C4-2B (cell line): ENCODE data around the gene ITGA11.

Experiments used
- H3K27ac ChIP-seq: fragments of 450-650 bp; 2 replicates; pipeline ENCODE4 v1.5.1; 2017
- CTCF ChIP-seq: fragments of 450-650 bp; conservative IDR thresholded peaks from 2 replicates; pipeline ENCODE4 v1.5.1; 2017; ENCODE audit warnings: mild to moderate bottlenecking
- ZFX ChIP-seq: fragments of 450-650 bp; IDR thresholded peaks from 2 replicates; pipeline ENCODE4 v1.6.1; 2017

ITGA11 gene

DNA sequence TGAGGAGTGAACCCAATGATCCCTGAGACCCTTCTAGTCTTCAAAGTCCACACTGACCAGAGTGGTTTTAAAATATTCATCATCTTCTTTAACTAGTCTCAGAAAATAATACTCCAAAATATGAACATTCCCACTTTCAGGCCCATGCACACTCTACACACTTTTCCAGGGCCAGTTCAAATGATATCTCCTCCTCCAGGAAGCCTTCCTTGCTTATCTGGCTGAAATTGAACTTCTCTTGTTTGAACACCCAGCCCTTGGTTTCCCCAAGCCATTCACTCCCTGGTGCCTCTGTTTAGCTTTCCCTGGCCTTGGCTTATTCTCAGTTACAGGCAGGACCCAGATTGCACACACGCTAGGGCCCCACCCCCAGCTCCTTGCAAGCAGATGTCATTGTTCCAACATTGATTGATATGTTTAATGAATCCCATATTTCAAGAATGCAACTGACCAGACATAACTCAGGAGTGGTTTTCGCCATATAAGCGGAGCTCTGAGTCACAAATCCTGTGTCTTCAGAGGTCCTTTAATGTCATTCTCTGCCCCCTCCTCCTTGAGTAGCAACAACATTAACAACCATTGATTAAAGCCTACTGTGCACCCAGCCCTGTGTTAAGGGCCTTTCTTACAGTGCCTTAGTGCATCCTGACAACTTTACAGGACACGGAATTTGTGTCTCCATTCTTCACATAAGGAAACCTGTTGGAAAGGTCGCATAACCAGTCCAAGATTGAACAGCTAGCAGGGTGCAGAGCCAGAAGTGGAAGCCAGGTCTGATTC is 2.1 kb downstream of the ITGA11 start:
- TF ChIP-seq ZFX (no peak), CTCF (no peak)
- H3K27ac ChIP-seq: no peak overlapping the region

DNA sequence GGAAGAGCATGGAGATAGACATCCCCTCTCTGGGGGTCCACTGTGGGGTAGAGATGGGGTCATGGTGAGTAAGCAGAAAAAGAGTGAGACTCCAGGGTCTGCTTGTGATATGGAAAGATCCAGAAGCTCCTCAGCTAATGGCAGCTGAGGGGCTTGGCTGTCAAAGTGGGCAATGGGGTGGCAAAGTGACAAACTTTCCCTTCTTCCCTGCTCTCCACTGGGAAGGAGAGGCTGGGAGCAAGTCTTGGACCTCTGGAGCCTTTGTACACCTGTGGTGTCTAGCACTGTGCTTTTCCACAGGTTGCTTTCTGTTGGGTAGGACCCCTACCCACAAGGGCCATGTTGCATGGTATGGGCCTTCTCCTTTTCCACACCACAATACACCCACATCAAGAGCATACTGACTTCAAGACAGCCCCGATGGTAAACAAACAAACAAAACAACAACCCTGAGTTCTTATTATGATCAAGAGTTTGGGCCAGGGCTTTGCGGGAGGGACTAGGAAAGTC is 3.5 kb downstream of the ITGA11 start:
- no peak overlapping the region for H3K27ac ChIP-seq
- TF ChIP-seq CTCF (no peak), ZFX (no peak)

DNA sequence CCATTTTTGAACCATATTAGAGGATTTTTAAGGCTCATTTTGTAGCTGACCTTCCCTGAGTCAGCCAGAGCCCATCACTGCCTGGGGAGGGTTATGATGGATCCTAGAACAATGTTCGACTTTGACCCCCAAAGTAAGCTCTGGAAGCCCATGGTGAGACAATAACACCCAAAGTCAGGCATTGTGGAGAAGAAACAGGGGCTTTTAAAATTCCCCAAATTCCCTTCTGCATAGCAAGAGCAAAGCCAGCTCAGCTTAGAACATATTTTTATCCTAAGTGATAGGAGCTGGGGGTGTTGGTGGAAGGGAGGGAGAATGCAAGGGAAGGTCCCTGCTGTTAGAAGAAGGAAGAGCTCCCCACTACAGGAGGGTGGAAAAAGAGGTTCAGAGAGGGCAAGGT is 4.0 kb downstream of the ITGA11 start:
- H3K27ac ChIP-seq: no peak overlapping the region
- TF ChIP-seq CTCF: no peak
- no peak for TF ChIP-seq ZFX

DNA sequence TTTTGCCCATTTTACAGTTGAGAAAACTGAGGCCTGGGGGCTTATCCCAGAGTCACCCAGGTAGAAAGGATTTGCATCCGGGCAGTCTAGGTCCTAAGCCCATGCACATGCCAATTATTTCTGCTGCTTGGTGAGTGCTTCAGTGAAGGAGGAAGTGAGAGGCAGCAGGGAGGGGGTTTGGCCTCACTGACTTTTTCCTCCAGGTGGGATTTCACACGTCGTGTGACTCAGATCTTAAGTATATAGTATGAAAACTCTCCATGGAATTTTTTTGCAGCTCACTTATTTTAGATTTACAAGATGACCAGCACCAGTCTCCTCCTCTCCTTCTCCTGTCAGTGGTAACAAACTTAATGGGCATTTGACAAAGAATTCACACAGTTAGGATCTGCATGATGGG is 4.6 kb downstream of the ITGA11 start:
- TF ChIP-seq CTCF (no peak), ZFX (no peak)
- H3K27ac ChIP-seq: no peak overlapping the region

- TF ChIP-seq ZFX (no peak), CTCF (no peak)
- no peak overlapping the region for H3K27ac ChIP-seq
These were observed 5.8 kb downstream of the ITGA11 start for GRCh38 chr15:68426116-68426515.

DNA sequence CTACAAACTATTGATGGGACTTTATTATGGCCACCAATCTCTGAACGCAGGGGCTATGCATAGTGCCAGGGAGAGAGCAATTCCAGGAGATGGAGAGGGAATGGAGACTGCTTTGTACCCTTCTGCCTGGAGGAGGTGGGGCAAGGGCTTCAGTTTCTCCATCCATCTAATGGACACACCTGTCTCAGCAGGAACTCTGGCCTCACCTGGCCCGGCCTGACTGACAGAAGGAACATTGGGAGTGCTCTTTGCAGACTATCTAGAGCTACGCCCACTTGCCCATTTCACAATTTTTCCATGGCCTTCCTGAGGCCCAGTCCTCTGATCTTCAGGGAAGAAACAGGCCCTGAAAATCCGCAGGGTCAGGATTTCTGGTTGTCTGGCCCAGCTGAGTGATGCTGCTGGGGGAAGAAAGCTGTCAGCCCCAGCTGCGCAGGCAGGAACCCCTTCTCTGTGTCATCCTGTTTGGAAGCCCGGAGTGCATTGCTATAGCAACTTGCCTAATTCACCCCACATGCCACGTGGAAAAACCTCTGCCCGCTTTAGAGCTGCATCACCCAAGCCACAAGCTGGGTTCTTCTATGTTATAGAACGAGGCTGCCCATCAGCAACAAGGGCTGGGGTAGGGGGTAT is 6.4 kb downstream of the ITGA11 start:
- H3K27ac ChIP-seq: no peak overlapping the region
- TF ChIP-seq CTCF (no peak), ZFX (no peak)

GRCh38 chr15:68424754-68425390 is 7.1 kb downstream of the ITGA11 start:
- H3K27ac ChIP-seq: no peak overlapping the region
- TF ChIP-seq ZFX (no peak), CTCF (no peak)
